ENCODE data around the gene NR1D2.

Gene NR1D2

DNA sequence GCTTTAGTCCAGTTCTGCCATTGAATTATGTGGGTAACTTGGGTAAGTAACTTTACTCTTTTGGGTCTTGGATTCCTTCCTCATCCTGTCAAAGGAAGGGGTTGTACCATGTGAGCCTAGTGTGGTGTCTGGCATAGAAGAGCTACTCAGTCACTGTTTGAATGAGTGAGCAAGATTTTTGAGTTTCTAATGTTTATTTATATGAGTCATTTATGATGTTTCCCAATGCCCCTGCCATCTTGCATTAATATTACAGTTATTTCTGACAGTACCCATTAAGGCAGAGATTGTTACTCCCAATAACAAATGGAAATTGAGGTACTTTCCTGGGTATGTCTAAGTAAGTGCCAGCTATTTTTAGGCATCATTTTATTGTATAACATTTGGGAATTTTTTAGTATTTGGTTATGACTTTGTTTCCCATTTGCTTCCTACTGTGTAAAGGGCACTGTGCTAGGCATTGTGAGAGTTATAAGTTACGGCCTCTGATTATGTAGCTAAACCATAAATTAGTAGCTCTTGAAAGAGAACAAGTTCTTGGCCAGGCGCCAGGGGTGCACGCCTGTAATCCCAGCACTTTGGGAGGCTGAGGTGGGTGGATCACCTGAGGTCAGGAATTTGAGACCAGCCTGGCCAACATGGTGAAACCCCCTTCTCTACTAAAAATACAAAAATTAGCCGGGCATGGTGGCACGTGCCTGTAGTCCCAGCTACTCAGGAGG lies 23.5 kb downstream of the NR1D2 start:
- DNase-seq: peak in 1 of 2 donors; percentile 48

DNA sequence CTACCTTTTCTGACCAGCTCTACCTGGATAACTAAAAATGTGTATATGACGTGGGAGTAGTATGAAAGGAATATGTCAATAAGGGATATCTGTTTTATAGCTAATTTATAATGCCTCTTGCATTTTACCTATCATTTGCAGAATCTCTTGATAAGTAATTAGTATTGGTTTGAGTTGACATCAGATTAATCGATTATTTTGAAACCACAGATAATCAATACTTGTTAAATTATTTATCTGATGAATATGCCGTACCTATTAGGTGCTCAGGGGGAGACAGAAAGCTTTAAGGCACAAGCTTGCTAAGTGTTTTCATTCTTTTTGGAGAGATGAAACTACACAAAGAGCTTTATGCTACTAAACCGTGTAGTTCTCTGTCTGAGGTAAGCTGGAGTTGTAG lies 24.3 kb downstream of the NR1D2 start:
- DNase-seq: no peak

DNA sequence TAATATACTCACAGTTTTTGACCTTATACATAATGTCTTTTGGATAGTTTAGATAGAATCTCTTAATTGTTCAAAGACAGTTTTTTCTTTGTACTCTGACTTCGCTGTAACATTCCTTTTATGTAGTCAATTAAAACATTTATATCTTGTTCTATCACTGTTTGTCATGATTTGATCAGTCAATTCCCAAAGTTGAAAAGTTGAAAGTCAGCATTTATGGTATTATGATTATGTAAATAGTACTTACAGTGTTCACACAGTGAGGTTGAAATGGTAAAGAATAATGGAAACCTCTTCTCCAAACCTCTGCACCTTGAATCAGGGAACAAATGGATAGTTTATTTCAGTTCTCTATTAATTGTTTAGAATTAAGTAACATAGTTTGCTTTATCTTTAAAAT lies 26.6 kb downstream of the NR1D2 start:
- no peak for DNase-seq

DNA sequence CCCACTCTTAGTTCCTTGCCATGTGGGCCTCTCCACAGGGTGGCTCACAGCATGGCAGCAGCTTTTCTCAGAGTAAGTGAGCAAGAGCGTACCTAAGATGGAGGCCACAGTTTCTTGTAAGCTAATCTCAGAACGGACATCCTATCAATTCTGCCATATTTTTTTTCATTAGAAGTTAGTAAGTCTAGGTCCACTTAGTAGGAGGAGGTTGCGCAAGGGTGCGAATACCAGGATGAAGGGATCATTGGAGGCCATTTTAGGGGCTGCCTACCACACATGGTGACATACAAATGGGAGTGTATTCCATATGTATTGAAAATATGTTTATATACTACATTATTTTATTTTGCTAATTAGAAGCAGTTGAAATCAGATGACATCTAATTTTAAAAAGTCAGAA lies 31.5 kb downstream of the NR1D2 start:
- no peak for DNase-seq

DNA sequence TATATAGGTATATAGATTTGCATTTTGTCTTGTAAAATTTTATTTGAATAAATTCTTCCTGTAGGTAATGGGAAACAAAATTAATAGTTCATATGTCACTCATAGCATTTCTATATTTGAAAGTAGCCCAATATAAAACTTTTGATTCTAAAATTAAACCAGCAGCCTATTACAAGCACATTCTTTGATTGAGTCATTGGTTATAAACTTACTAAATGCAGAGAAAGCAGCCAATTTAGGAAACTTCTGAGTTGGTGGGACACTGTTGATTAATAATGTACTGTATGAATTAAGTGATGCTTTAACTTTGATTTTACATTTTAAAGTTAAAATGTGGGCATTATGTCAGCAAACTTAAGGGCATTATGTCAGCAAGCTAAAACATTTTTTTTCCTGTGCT lies 34.5 kb downstream of the NR1D2 start:
- DNase-seq: no peak

DNA sequence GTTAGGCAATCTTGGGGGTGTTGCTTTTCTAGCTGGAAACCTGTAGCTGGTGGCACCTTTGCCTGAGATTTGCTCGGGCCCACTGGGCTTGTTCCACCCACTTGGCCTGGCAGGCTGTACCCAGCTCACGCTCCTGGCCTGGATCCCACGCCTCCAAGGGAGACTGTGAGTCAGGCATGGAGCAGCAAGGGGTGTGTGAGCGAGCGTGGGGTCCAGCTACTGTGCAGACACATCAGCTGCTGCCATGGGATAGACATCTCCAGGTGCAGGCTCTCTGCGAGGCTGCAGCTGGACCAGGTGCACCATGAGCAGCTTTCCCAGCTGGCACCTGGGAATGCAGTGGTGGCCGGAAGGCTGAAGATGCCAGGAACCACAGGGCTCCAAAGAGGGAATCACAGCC lies 36.0 kb downstream of the NR1D2 start:
- no peak for DNase-seq

DNA sequence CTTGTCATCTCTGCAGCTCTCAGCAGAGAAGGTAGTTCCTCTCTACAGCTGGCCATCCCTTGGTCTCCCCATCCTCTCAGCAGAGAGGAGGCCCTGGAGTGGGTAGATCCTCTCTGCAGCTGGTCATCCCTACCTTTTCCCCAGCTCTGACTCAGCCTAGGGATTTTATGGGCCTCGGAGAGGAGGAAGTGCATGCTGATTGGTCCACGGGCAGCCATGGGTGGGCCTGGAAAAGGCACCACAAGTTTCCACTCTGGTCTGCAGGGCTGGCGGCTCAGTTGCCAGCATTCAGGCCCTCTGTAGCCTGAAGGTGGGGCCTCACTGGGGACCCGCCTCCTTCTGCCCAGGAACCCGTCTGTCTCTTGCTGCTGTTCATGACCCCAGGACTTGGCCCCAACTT lies 36.9 kb downstream of the NR1D2 start:
- DNase-seq: no peak

DNA sequence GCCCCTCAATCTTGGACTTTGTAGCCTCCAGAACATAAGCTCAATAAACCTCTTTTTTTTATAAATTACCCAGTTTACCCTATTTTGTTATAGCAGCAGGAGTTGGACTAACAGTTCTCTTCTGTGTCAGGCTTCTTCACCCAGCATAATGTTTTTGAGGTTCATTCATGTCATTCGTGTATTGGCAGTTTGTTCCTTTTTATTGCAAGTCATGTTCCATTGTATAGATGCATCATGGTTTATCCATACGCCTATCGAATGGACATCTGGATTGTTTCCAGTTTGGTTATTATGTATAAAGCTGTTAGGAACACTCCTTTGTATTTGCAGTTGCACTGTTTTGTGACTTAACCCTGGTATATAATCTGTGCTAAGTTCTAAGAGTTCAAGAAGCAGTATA lies 39.8 kb downstream of the NR1D2 start:
- no peak for DNase-seq

DNA sequence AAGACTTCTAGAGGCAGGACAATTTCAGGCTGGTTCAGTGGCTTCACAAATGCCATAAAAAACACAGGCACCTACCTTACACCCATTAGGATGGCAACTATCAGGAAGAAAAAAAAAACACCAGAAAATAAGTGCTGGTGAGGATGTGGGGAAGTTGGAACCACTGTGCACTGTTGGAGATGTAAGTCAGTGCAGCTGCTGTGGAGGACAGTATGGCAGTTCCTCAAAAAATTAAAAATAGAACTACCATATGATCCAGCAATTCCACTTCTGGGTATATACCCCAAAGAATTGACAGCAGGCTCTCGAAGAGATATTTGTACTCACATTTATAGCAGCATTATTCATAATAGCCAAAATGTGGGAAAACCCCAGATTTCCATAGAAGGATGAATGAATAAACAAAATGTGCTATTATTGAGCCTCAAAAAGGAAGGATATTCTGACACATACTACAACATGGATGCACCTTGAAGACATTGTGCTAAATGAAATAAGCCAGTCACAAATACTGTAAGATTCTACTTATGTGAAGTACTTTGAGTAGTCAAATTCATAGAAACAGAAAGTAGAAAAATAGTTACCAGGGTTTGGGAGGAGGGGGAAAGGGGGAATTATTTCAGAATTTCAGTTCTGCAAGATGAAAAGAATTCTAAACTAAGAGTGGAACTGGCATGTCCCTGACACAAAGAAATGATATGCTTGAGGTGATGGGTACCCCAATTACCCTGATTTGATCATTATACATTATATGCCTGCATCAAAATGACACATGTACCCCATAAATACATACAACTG lies 40.9 kb downstream of the NR1D2 start:
- peak; percentile 30 to 49 for DNase-seq

DNA sequence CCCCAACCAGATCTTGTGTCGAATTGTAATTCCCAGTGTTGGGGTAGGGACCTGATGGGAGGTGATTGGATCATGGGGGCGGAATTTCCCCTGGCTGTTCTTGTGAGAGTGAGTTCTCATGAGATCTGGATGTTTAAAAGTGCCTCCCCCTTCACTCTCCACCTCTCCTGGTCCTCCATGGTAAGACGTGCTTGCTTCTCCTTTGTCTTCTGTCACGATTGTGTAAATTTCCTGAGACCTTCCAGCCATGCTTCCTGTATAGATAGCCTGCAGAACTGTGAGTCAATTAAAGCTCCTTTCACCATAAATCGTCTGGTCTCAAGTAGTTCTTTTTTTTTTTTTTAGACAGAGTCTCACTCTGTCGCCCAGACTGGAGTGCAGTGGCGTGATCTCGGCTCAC lies 42.3 kb downstream of the NR1D2 start:
- DNase-seq: peak; percentile 64 to 84

DNA sequence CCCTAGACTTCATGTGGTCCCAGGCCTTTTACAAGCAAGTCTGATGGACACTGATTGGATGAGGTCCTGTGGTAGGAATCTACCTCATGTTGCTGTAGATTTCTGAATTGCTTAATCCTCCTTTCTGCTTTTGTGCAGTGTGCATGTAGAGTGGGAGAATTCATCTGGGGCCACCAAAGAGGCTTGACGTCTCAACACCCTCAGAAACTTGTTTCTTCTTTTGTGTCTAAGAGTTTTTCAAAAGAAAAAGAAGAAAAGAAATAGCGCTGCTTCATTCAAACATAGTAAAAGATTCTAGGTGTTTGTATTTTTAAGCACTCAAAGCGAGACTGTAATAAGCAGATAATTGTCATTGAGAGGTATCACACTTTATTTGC lies 46.2 kb downstream of the NR1D2 start:
- DNase-seq: peak; percentile 54 to 68

DNA sequence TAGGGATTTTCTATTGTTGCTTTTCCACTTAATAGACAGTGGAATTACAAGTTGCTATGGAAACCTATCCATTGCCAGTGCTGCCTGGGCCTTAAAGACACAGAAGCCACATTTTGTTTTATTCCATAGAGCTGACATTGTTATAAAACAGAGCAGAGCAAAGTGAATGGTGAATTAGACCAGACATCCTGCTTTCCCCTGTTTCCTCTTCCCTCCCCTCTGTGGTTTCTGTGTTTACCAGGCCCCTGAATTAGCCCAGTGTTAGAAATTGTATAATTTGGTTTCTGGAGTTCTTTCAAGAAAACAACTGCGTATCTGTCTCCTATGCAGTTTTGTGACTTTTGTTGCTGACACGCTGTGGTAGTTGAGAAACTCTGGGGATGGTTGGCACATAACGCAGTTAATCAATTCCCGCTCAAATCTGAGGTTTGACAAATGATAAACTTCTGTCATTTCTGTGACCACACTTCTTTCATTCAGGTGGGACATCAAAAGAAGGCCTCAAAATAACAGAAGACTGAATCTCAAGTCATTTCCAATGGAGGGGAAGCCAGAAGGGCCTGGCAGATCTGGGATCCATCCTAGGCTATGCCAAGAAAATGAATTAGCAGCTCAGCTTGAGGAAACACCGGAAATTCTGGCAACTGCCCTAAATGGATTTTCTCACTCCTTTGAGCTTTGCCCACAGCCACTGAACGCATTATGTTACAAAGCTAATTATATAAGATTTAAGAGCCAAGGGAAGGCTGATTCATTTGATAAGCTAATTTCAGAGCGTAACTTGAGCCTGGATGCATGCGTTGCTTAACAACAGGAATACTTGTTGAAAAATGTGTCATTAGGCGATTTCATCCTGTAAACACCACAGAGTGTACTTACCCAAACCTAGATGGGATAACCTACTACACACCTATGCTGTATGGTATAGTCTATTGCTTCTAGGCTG lies 46.9 kb downstream of the NR1D2 start:
- DNase-seq: no peak

DNA sequence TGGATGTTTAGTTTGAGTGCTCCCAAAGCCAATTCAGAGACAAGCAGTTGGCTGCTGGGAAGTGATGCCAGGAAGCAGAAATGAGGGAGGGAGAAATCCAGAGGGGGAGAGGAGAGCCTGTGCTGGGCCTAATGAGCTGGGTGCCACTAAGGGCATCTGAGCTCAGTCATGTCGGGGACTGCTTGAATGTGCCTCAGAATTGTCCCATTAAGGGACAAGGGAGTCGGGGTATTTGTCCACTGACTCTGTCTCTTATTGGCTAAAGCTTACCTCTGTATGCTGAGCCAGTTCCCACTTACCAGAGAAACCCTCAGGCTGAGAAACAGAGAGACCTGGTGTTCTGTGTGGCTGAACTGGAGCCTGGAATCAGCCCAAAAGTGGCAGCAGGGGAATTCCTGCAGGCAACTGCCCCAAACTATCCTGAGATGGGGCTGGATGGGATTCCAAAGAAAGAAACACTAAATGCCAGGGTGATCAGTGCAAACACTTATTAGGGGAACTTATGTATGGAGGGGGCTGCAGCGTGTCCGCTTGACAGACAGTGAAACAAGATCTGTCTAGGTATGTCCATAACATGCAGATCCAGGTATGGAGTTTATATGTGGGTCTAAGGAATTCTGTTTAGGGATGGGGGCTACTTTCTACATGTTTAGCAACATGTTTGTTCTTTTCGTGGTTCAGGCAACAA lies 48.6 kb downstream of the NR1D2 start:
- DNase-seq: no peak

DNA sequence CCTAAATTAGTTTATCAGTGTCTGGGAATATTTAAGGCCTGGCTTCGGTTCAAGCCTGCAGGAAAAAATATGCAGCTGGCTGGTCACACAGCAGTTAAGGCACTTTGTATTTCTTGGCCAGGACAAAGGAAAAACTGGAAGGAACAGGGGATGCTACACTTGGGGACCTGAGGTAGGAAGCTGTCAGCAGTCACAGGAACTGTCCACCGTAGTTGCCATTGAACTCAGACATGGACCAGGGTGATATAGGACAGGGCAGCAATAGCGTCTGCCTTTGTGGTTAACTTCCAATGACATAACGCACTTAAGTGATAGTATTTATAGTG lies 49.1 kb downstream of the NR1D2 start:
- DNase-seq: no peak

DNA sequence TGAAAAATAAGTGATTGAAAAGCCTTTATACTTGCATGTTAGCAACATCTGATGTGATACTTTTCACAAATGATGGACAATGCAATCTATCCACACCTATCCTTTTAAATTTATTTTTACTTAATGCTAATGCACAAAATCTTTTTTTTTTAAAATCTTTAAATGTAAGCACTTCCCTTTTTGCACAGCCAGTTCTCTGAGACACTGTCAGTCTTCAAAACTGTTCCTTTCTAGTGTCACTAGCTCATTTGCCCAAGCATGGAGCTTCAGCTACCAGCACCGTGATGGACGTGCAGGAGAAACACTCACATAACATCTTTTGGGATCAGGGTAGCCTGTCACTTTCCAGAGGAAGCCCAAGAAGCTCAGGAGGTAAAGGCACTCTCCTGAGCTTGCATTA lies 50.1 kb downstream of the NR1D2 start:
- no peak for DNase-seq

DNA sequence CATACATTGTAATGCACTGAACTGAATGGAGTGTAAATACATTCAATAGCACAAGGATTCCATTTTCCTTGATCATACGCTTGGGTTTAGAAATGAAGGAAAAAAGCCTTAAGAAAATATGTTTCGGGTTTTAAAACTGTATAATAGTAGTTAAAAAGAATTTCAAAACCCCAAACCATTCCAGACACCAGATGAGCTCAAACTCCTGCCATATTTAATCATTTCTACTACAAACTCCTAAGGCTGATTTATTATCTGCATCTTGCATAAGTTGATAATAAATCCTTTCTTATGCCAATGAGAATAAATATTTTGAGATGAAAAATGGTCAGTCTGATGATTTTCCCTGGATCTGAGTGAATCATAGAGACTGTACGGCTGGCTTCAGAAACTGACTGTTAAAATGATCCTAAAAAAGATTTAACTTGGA lies 51.0 kb downstream of the NR1D2 start:
- no peak for DNase-seq

DNA sequence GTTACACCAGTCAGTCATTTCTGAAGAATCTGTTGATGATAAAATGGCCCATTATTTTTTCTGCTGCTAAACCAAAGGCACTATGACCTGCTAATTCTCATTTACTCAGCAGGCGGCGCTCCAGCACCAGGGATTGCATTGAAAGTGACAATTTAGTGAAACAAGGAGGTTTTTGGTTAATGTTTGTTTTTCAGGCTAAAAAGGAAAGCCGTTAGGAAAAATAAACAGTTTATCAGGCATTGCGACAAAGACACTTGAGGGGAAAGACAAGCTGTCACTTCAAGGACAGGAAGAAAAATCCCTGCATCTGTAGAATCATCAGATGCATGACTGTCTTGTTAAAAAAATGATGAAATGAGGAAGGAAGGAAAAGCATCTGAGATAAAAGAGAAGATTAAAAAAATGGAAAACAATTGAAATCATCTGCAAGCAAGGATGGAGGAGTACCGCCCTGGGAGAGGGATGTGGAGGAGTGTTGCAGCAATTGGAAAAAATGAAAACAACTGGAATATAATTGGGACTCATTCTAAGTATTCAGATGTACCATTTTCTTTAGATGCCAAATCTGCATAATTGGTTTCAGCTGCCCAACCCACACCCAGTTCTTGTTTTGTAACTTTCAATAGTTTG lies 54.0 kb downstream of the NR1D2 start:
- DNase-seq: peak; percentile 27 to 90

DNA sequence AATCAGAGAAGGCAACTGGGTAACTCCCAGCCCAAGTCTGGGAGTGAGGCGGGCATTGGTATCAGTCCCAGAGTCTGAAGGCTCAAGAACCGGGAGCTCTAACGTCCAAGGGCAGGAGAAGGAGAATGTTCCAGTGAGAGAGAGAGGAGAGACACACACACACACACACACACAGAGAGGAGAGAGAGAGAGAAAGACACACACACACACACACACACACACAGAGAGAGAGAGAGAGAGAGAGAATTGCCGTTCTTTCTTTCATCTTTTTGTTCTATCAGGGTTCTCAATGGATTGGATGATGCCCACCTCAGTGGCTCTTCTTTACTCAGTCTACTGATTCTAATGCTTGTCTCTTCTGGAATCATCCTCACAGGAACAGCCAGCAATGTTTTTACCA lies 57.0 kb downstream of the NR1D2 start:
- no peak for DNase-seq

DNA sequence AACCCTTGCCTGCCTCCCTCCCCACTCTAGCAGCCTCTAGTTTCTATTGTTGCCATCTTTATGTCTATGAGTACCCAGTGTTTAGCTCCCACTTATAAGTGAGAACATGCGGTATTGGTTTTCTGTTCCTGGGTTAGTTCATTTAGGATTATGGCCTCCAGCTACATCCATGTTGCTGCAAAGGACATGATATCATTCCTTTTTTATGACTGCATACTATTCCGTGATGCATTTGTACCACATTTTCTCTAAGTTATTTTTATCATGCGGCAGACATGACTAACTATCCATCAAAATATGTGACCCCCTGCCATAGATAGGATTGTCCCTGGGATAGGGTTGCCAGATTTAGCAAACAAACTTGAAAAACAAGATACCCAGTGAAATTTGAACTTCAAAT lies 58.4 kb downstream of the NR1D2 start:
- no peak for DNase-seq

DNA sequence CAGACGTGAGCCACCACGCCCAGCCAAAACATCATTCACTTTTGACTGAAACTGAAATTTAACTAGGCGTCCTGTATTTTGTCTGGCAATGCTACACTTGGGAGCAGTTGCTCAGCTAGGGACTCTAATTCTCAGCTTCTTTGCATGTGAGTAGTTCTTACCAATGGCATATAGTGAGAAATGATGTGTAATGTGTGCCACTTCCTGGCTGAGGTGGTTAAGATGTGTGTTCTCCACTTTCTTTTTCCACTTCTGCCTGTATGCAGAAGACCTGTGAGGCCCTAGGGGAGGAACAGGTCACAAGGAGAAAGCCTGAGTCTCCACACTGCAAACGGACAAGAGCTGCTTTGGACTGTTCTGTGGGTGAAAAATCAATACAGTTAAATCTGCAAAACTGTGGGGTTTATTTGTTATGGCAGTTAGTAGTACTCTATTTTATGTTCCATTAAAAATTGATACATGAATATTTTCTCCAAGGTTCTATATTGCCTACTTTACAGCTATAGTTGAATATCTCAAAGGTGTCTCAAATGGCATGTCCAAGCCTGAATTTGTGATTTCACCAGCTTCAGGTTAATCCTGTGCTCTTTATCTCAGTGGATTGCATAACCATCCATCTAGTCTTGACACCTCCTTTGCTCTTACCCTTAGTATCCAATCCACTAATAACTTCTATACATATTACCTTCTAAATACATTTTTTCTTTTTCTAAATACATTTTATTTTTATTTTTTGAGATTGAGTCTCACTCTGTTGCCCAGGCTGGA lies 59.3 kb downstream of the NR1D2 start:
- no peak for DNase-seq

DNA sequence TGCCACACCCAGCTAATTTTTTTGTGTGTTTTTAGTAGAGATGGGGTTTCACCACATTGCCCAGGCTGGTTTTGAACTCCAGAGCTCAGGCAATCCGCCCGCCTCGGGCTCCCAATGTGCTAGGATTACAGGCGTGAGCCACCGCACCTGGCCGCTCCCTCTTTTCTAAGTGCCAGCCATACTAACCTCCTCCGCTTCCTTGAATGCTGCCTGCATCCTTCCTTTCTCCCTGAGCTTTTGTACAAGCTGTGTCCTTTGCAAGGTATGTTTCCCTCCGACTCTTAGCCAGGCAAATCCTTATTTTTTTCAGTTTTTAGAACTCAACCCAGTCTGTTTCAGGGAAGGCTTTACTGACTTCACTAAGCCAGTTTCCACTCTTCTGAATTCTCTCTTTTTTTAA lies 60.6 kb downstream of the NR1D2 start:
- no peak for DNase-seq

DNA sequence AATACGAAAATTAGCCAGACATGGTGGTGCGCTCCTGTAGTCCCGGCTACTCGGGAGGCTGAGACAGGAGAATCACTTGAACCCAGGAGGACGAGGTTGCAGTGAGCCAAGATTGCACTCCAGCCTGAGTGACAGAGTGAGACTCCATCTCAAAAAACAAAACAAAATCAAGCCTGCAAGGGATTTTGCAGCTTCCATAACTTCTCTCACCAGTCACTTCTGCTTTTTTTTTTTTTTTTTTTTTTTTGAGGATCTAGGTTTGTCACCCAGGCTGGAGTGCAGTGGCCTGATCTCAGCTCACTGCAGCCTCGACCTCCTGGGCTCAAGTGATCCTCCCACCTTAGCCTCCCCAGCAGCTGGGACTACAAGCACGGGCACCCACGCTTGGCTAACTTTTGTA lies 65.7 kb downstream of the NR1D2 start:
- DNase-seq: peak in 1 of 2 donors; percentile 15

Data from inflammatory macrophage treated with lipopolysaccharide for 1 hour (primary cell).